Measurements from ENCODE around the gene ZC3H7B. TPM values are rescaled to one million over a fixed set of nuclear protein-coding genes. Genes with fewer than 3 reads are reported as not detected.

Gene ZC3H7B
- total and polyA plus RNA-seq, 11 donors, result 29.7 to 50.4 (median 37.1) TPM

- no peaks in the 10 kb centered on the region for H3K27me3 ChIP-seq
- peaks cover 0 to 7% (median 0%) of the 10 kb centered on the region in 12 donors for H3K4me1 ChIP-seq
- TF ChIP-seq CTCF (IDR thresholded peaks at IDR 0.05) (no peak), POLR2A (IDR thresholded peaks at IDR 0.05) (no peak)
- H3K4me3 ChIP-seq, result no peak overlapping the region
- peak in 1 of 5 donors; percentile 57 for DNase-seq
- ATAC-seq, result peak in 3 of 4 donors; percentile 23 to 72 (median 28)
- 37 to 64% (median 45%) methylated on average over 11 of the region's 11 CpGs for WGBS, 4 donors
- peak overlapping the region in 1 of 12 donors; percentile 13 for H3K27ac ChIP-seq
- H3K9me3 ChIP-seq, result no peaks in the 10 kb centered on the region
- intact Hi-C loops (cut with DNase I), result loop anchor here in 1 of 10 donors (10.0 kb wide), 1 partner anchor 55 kb away; the partner anchor contains the start of gene ZC3H7B
- H3K36me3 ChIP-seq, result peaks cover 0 to 38% (median 29%) of the 10 kb centered on the region in 9 donors
These were observed 58.8 kb downstream of the ZC3H7B start for GRCh38 chr22:41360126-41360525.

GRCh38 chr22:41361716-41362310 is 60.5 kb downstream of the ZC3H7B start:
- peaks cover 0 to 22% (median 12%) of the 10 kb centered on the region in 9 donors for H3K36me3 ChIP-seq
- no peak overlapping the region for H3K27ac ChIP-seq
- 92 to 96% (median 95%) methylated on average over 13 of the region's 13 CpGs for WGBS, 4 donors
- no peaks in the 10 kb centered on the region for H3K9me3 ChIP-seq
- peaks cover 0 to 13% (median 4%) of the 10 kb centered on the region in 12 donors for H3K4me1 ChIP-seq
- DNase-seq, result no peak
- TF ChIP-seq CTCF (IDR thresholded peaks at IDR 0.05), result no peak
- TF ChIP-seq POLR2A (IDR thresholded peaks at IDR 0.05), result no peak
- H3K4me3 ChIP-seq, result no peak overlapping the region
- H3K27me3 ChIP-seq, result no peaks in the 10 kb centered on the region
- intact Hi-C loops (cut with DNase I), result loop anchor here in 1 of 10 donors (10.0 kb wide), 1 partner anchor 57 kb away; the partner anchor contains the start of gene ZC3H7B
- no peak for ATAC-seq

- H3K9me3 ChIP-seq, result no peaks in the 10 kb centered on the region
- H3K27me3 ChIP-seq, result no peaks in the 10 kb centered on the region
- DNase-seq (no peak), ATAC-seq (no peak)
- peaks cover 0 to 14% (median 6%) of the 10 kb centered on the region in 9 donors for H3K36me3 ChIP-seq
- H3K4me1 ChIP-seq, result peaks cover 2 to 20% (median 10%) of the 10 kb centered on the region in 12 donors
- TF ChIP-seq POLR2A (IDR thresholded peaks at IDR 0.05) (no peak), CTCF (IDR thresholded peaks at IDR 0.05) (no peak)
- intact Hi-C loops (cut with DNase I), result loop anchor here in 1 of 10 donors (10.0 kb wide), 1 partner anchor 58 kb away; the partner anchor contains the start of gene ZC3H7B
- H3K4me3 ChIP-seq, result no peak overlapping the region
- 86 to 91% (median 90%) methylated on average over 5 of the region's 5 CpGs for WGBS, 4 donors
- H3K27ac ChIP-seq, result no peak overlapping the region
These were observed 61.3 kb downstream of the ZC3H7B start for GRCh38 chr22:41362615-41363014.

GRCh38 chr22:41364233-41364632 is 62.9 kb downstream of the ZC3H7B start:
- H3K4me3 ChIP-seq, result no peak overlapping the region
- no peak for DNase-seq
- TF ChIP-seq POLR2A (IDR thresholded peaks at IDR 0.05), result no peak
- TF ChIP-seq CTCF (IDR thresholded peaks at IDR 0.05), result no peak
- H3K9me3 ChIP-seq, result no peaks in the 10 kb centered on the region
- no peak for ATAC-seq
- WGBS, 4 donors, result 82 to 96% (median 87%) methylated on average over 5 to 6 of the region's 6 CpGs
- no peaks in the 10 kb centered on the region for H3K27me3 ChIP-seq
- no peak overlapping the region for H3K27ac ChIP-seq
- H3K36me3 ChIP-seq, result peaks cover 0 to 3% (median 0%) of the 10 kb centered on the region in 9 donors
- intact Hi-C loops (cut with DNase I), result loop anchor here in 1 of 10 donors (10.0 kb wide), 1 partner anchor 59 kb away; the partner anchor contains the start of gene ZC3H7B
- peaks cover 5 to 34% (median 25%) of the 10 kb centered on the region in 12 donors for H3K4me1 ChIP-seq
